Karpas-422 (cell line): ENCODE results near the gene MRPL19. TPM values are rescaled to one million over a fixed set of nuclear protein-coding genes. Genes with fewer than 3 reads are reported as not detected.

ENCODE experiments used
- DNase-seq: peaks from one replicate; pipeline ENCODE4 v3.0.0-alpha.2; 2015
- H2AFZ ChIP-seq: fragments of 200-600 bp; sonication (generic); 2 replicates; pipeline ENCODE4 v1.6.1; 2014; ENCODE audit warnings: antibody characterized with exemption, low read length, mixed read lengths
- H3K27ac ChIP-seq: fragments of 200-600 bp; sonication (generic); 2 replicates; pipeline ENCODE4 v1.5.1; 2014; ENCODE audit warnings: mild to moderate bottlenecking, low read length, moderate library complexity
- H3K27me3 ChIP-seq: fragments of 200-600 bp; sonication (generic); 2 replicates; pipeline ENCODE4 v1.6.1; 2014; ENCODE audit warnings: low read length, mixed read lengths
- H3K36me3 ChIP-seq: fragments of 200-600 bp; sonication (generic); 2 replicates; pipeline ENCODE4 v1.6.1; 2014; ENCODE audit warnings: low read length, mixed read lengths; ENCODE audit not compliant: insufficient read depth
- H3K4me1 ChIP-seq: fragments of 200-600 bp; sonication (generic); 2 replicates; pipeline ENCODE4 v1.6.1; 2014; ENCODE audit warnings: mild to moderate bottlenecking, low read length, mixed read lengths
- H3K4me2 ChIP-seq: fragments of 200-600 bp; sonication (generic); 2 replicates; pipeline ENCODE4 v1.6.1; 2014; ENCODE audit warnings: low read length, low read depth, mild to moderate bottlenecking; ENCODE audit not compliant: poor library complexity, severe bottlenecking
- H3K4me3 ChIP-seq: fragments of 200-600 bp; sonication (generic); 2 replicates; pipeline ENCODE4 v1.5.1; 2014; ENCODE audit warnings: mild to moderate bottlenecking, antibody characterized with exemption, low read length, mixed read lengths
- H3K79me2 ChIP-seq: fragments of 200-600 bp; sonication (generic); 2 replicates; pipeline ENCODE4 v1.6.1; 2014; ENCODE audit warnings: mild to moderate bottlenecking, low read length, mixed read lengths
- H3K9ac ChIP-seq: fragments of 200-600 bp; sonication (generic); 2 replicates; pipeline ENCODE4 v1.6.0; 2014; ENCODE audit warnings: low read length
- H3K9me2 ChIP-seq: fragments of 200-600 bp; sonication (generic), shearing (Covaris generic); replicated peaks from 2 replicates; pipeline ENCODE4 v1.6.0; 2014; ENCODE audit warnings: mild to moderate bottlenecking, low read length, moderate library complexity; ENCODE audit not compliant: insufficient read depth
- H3K9me3 ChIP-seq: fragments of 300-700, 200-600 bp; sonication (generic); 2 replicates; pipeline ENCODE4 v1.6.1; 2014; ENCODE audit warnings: low read length, mixed read lengths
- H4K20me1 ChIP-seq: fragments of 200-600 bp; sonication (generic); 2 replicates; pipeline ENCODE4 v1.6.1; 2014; ENCODE audit warnings: mild to moderate bottlenecking, antibody characterized with exemption, low read length, low read depth; ENCODE audit not compliant: insufficient read depth
- total RNA-seq: library from RNA; depleted of rRNA; stranded (reverse); fragments of >200 nt; shearing (Covaris generic); gene quantifications from 2 replicates; pipeline ENCODE4 v1.2.3, GENCODE V29; 2014; ENCODE audit warnings: low replicate concordance; rRNA removed

Gene MRPL19
- 52.1 and 76.6 TPM in 2 replicates for total RNA-seq

- Histone ChIP-seq H3K36me3 (peaks cover 27% of the 10 kb centered on the region), H3K79me2 (peaks cover 52% of the 10 kb centered on the region), H3K27ac (peak within 1 kb of the TSS; percentile 50), H3K27me3 (no peaks in the 10 kb centered on the region), H3K4me3 (peak within 1 kb of the TSS; percentile 83), H3K9me2 (no peaks in the 10 kb centered on the region), H2AFZ (peak within 1 kb of the TSS; percentile 97), H3K9ac (peak within 1 kb of the TSS; percentile 84), H3K4me1 (peaks cover 23% of the 10 kb centered on the region), H3K4me2 (peak within 1 kb of the TSS; percentile 95), H4K20me1 (no peaks in the 10 kb centered on the region), H3K9me3 (no peaks in the 10 kb centered on the region)
- DNase-seq = peak; percentile 97
Observed at GRCh38 chr2:75646583-75647425, at the start of gene MRPL19. TSS of gene MRPL19 (plus strand) at chr2:75646783. CDS start at chr2:75646808, 25 bp downstream.

- H3K9me2 ChIP-seq = no peaks in the 10 kb centered on the region
- no peaks in the 10 kb centered on the region for H3K27me3 ChIP-seq
- H3K27ac ChIP-seq = no peak overlapping the region
- no peak overlapping the region for H3K4me3 ChIP-seq
- H3K79me2 ChIP-seq = no peaks in the 10 kb centered on the region
- no peaks in the 10 kb centered on the region for H3K9me3 ChIP-seq
- H3K36me3 ChIP-seq = no peaks in the 10 kb centered on the region
- H3K4me2 ChIP-seq = no peak overlapping the region
- no peak overlapping the region for H3K9ac ChIP-seq
- no peak for DNase-seq
- no peaks in the 10 kb centered on the region for H3K4me1 ChIP-seq
- H4K20me1 ChIP-seq = no peaks in the 10 kb centered on the region
- no peak overlapping the region for H2AFZ ChIP-seq
Observed at GRCh38 chr2:75596784-75597183, 49.8 kb upstream of the MRPL19 start.

- Histone ChIP-seq H3K79me2 (no peaks in the 10 kb centered on the region), H3K9me2 (no peaks in the 10 kb centered on the region), H3K4me2 (no peak overlapping the region), H2AFZ (no peak overlapping the region), H3K9me3 (no peaks in the 10 kb centered on the region), H3K36me3 (no peaks in the 10 kb centered on the region), H3K27me3 (no peaks in the 10 kb centered on the region), H3K4me3 (no peak overlapping the region), H3K9ac (no peak overlapping the region), H4K20me1 (no peaks in the 10 kb centered on the region), H3K27ac (no peak overlapping the region), H3K4me1 (no peaks in the 10 kb centered on the region)
- no peak for DNase-seq
Observed at GRCh38 chr2:75597949-75598348, 48.6 kb upstream of the MRPL19 start.

- Histone ChIP-seq H3K9me2 (no peaks in the 10 kb centered on the region), H3K36me3 (no peaks in the 10 kb centered on the region), H3K9ac (no peak overlapping the region), H3K4me3 (no peak overlapping the region), H3K27ac (no peak overlapping the region), H3K27me3 (no peaks in the 10 kb centered on the region), H3K79me2 (no peaks in the 10 kb centered on the region), H3K4me1 (no peaks in the 10 kb centered on the region), H2AFZ (no peak overlapping the region), H3K4me2 (no peak overlapping the region), H4K20me1 (no peaks in the 10 kb centered on the region), H3K9me3 (no peaks in the 10 kb centered on the region)
- DNase-seq = no peak
Observed at GRCh38 chr2:75598589-75599155, 47.9 kb upstream of the MRPL19 start.

- Histone ChIP-seq H3K79me2 (no peaks in the 10 kb centered on the region), H3K4me3 (no peak overlapping the region), H3K27me3 (no peaks in the 10 kb centered on the region), H4K20me1 (no peaks in the 10 kb centered on the region), H3K9me3 (no peaks in the 10 kb centered on the region), H3K9me2 (no peaks in the 10 kb centered on the region), H3K9ac (no peak overlapping the region), H3K36me3 (no peaks in the 10 kb centered on the region), H3K27ac (no peak overlapping the region), H3K4me1 (no peaks in the 10 kb centered on the region), H3K4me2 (no peak overlapping the region), H2AFZ (no peak overlapping the region)
- DNase-seq = no peak
Observed at GRCh38 chr2:75600461-75601011, 46.0 kb upstream of the MRPL19 start.

GRCh38 chr2:75602724-75603342, 43.8 kb upstream of the MRPL19 start:
- H3K9me3 ChIP-seq = no peaks in the 10 kb centered on the region
- H3K36me3 ChIP-seq = no peaks in the 10 kb centered on the region
- no peak overlapping the region for H2AFZ ChIP-seq
- H4K20me1 ChIP-seq = no peaks in the 10 kb centered on the region
- no peak overlapping the region for H3K9ac ChIP-seq
- H3K79me2 ChIP-seq = no peaks in the 10 kb centered on the region
- H3K4me2 ChIP-seq = no peak overlapping the region
- H3K4me1 ChIP-seq = no peaks in the 10 kb centered on the region
- no peaks in the 10 kb centered on the region for H3K9me2 ChIP-seq
- H3K27me3 ChIP-seq = no peaks in the 10 kb centered on the region
- no peak for DNase-seq
- H3K4me3 ChIP-seq = no peak overlapping the region
- H3K27ac ChIP-seq = no peak overlapping the region

- Histone ChIP-seq H3K79me2 (no peaks in the 10 kb centered on the region), H3K4me2 (no peak overlapping the region), H3K27me3 (no peaks in the 10 kb centered on the region), H3K27ac (no peak overlapping the region), H3K4me3 (no peak overlapping the region), H3K9ac (no peak overlapping the region), H3K9me3 (no peaks in the 10 kb centered on the region), H3K36me3 (no peaks in the 10 kb centered on the region), H3K9me2 (no peaks in the 10 kb centered on the region), H3K4me1 (no peaks in the 10 kb centered on the region), H4K20me1 (no peaks in the 10 kb centered on the region), H2AFZ (no peak overlapping the region)
- no peak for DNase-seq
Observed at GRCh38 chr2:75603477-75603876, 43.1 kb upstream of the MRPL19 start.

GRCh38 chr2:75604484-75604883, 42.1 kb upstream of the MRPL19 start:
- Histone ChIP-seq H3K36me3 (no peaks in the 10 kb centered on the region), H3K9me3 (no peaks in the 10 kb centered on the region), H2AFZ (no peak overlapping the region), H3K4me2 (no peak overlapping the region), H3K27me3 (no peaks in the 10 kb centered on the region), H3K9ac (no peak overlapping the region), H3K27ac (no peak overlapping the region), H3K79me2 (no peaks in the 10 kb centered on the region), H3K4me1 (no peaks in the 10 kb centered on the region), H3K4me3 (no peak overlapping the region), H4K20me1 (no peaks in the 10 kb centered on the region; the same call in 1 of the 2 replicates), H3K9me2 (no peaks in the 10 kb centered on the region)
- no peak for DNase-seq
